ENCODE measurements around the gene TRPV5.

Gene TRPV5

GRCh38 chr7:142962991-142963390, 29.4 kb upstream of the TRPV5 start:
- in situ Hi-C loops (cut with MboI; ENCODE audit: low pct_unique_long_range_greater_than_20kb, low sequenced_read_pairs, unreplicated experiment) = no loop called here
- no peak for DNase-seq (ENCODE audit: low spot score)
- no peak for TF ChIP-seq CTCF (IDR thresholded peaks at IDR 0.05; ENCODE audit: extremely low read depth, insufficient read depth, missing control alignments)

GRCh38 chr7:142961973-142962926, 28.7 kb upstream of the TRPV5 start, which contains the start of gene KEL:
Gene KEL (minus strand): TSS chr7:142962363. CDS start chr7:142962206, 157 bp downstream.
- in situ Hi-C loops (cut with MboI; ENCODE audit: low pct_unique_long_range_greater_than_20kb, low sequenced_read_pairs, unreplicated experiment) = no loop called here
- no peak for DNase-seq (ENCODE audit: low spot score)
- no peak for TF ChIP-seq CTCF (IDR thresholded peaks at IDR 0.05; ENCODE audit: extremely low read depth, insufficient read depth, missing control alignments)

- TF ChIP-seq CTCF (IDR thresholded peaks at IDR 0.05; ENCODE audit: extremely low read depth, insufficient read depth, missing control alignments) = no peak
- DNase-seq (ENCODE audit: low spot score) = no peak
- in situ Hi-C loops (cut with MboI; ENCODE audit: low pct_unique_long_range_greater_than_20kb, low sequenced_read_pairs, unreplicated experiment) = no loop called here
Measured at GRCh38 chr7:142961595-142961972, 28.0 kb upstream of the TRPV5 start.

GRCh38 chr7:142960955-142961512, 27.5 kb upstream of the TRPV5 start:
- in situ Hi-C loops (cut with MboI; ENCODE audit: low pct_unique_long_range_greater_than_20kb, low sequenced_read_pairs, unreplicated experiment) = no loop called here
- no peak for DNase-seq (ENCODE audit: low spot score)
- TF ChIP-seq CTCF (IDR thresholded peaks at IDR 0.05; ENCODE audit: extremely low read depth, insufficient read depth, missing control alignments) = peak; percentile 25

GRCh38 chr7:142959202-142959601, 25.7 kb upstream of the TRPV5 start:
- no peak for DNase-seq (ENCODE audit: low spot score)
- no peak for TF ChIP-seq CTCF (IDR thresholded peaks at IDR 0.05; ENCODE audit: extremely low read depth, insufficient read depth, missing control alignments)
- in situ Hi-C loops (cut with MboI; ENCODE audit: low pct_unique_long_range_greater_than_20kb, low sequenced_read_pairs, unreplicated experiment) = no loop called here

- in situ Hi-C loops (cut with MboI; ENCODE audit: low pct_unique_long_range_greater_than_20kb, low sequenced_read_pairs, unreplicated experiment) = no loop called here
- no peak for DNase-seq (ENCODE audit: low spot score)
- no peak for TF ChIP-seq CTCF (IDR thresholded peaks at IDR 0.05; ENCODE audit: extremely low read depth, insufficient read depth, missing control alignments)
Measured at GRCh38 chr7:142957723-142958122, 24.2 kb upstream of the TRPV5 start.
